HEK293T (cell line): ENCODE measurements around the gene AURKB.
A peak's percentile ranks its signal among the peaks of the same experiment; 100 is the strongest.

Experiments
- CTCF ChIA-PET: fragments of 350-600 bp; formaldehyde crosslinking; extraction: SDS; loops from one replicate; lab custom pipeline; 2021; ENCODE audit warnings: antibody characterized with exemption, inconsistent platforms; lab: Yijun Ruan, JAX
- POLR2A ChIA-PET: fragments of 350-600 bp; formaldehyde crosslinking; extraction: SDS; loops from one replicate; lab custom pipeline; 2020; ENCODE audit warnings: antibody characterized with exemption, inconsistent platforms; lab: Yijun Ruan, JAX
- DNase-seq: peaks from one replicate; pipeline ENCODE4 v3.0.0; 2012; ENCODE audit warnings: mixed read lengths; ENCODE audit errors: extremely low spot score
- ARNT ChIP-seq: fragments of 450-650 bp; IDR thresholded peaks from 2 replicates; pipeline ENCODE4 v1.6.1; 2017; ENCODE audit warnings: mild to moderate bottlenecking
- BHLHE40 ChIP-seq: fragments of 450-650 bp; IDR thresholded peaks from 2 replicates; pipeline ENCODE4 v1.6.1; 2016; ENCODE audit warnings: mild to moderate bottlenecking, moderate library complexity, borderline replicate concordance
- CTBP1 ChIP-seq: fragments of 450-650 bp; IDR thresholded peaks from 2 replicates; pipeline ENCODE4 v1.6.1; 2016; ENCODE audit warnings: borderline replicate concordance
- ELF4 ChIP-seq: fragments of 450-650 bp; IDR thresholded peaks from 2 replicates; pipeline ENCODE4 v1.6.1; 2017; ENCODE audit warnings: antibody characterized with exemption
- FOXA1 ChIP-seq: fragments of 450-650 bp; IDR thresholded peaks from 2 replicates; pipeline ENCODE4 v1.6.1; 2016; ENCODE audit warnings: mild to moderate bottlenecking
- FOXK2 ChIP-seq: fragments of 450-650 bp; IDR thresholded peaks from 2 replicates; pipeline ENCODE4 v1.6.1; 2016; ENCODE audit warnings: mild to moderate bottlenecking
- FOXM1 ChIP-seq: fragments of 450-650 bp; IDR thresholded peaks from 2 replicates; pipeline ENCODE4 v1.6.1; 2017; ENCODE audit warnings: mild to moderate bottlenecking, borderline replicate concordance
- HDGF ChIP-seq: fragments of 450-650 bp; IDR thresholded peaks from 2 replicates; pipeline ENCODE4 v1.6.1; 2017; ENCODE audit warnings: antibody characterized with exemption, borderline replicate concordance
- L3MBTL2 ChIP-seq: fragments of 450-650 bp; conservative IDR thresholded peaks from 2 replicates; pipeline ENCODE4 v1.6.1; 2016; ENCODE audit warnings: mild to moderate bottlenecking
- LEF1 ChIP-seq: fragments of 450-650 bp; IDR thresholded peaks from 2 replicates; pipeline ENCODE4 v1.6.1; 2017; ENCODE audit warnings: mild to moderate bottlenecking, borderline replicate concordance
- NFRKB ChIP-seq: fragments of 450-650 bp; IDR thresholded peaks from 2 replicates; pipeline ENCODE4 v1.6.1; 2016; ENCODE audit warnings: mild to moderate bottlenecking, moderate library complexity
- SP1 ChIP-seq: fragments of 450-650 bp; IDR thresholded peaks from 2 replicates; pipeline ENCODE4 v1.6.1; 2017
- SUZ12 ChIP-seq: fragments of 450-650 bp; IDR thresholded peaks from 2 replicates; pipeline ENCODE4 v1.6.1; 2016; ENCODE audit warnings: mild to moderate bottlenecking
- TARDBP ChIP-seq: fragments of 450-650 bp; IDR thresholded peaks from 2 replicates; pipeline ENCODE4 v1.6.1; 2016
- ZNF384 ChIP-seq: fragments of 450-650 bp; IDR thresholded peaks from 2 replicates; pipeline ENCODE4 v1.6.1; 2016
- TF ChIP-seq, protein P1 (sequence below): fragments of 450-650 bp; IDR thresholded peaks from 2 replicates; pipeline ENCODE4 v1.6.1; 2016

Gene AURKB

GRCh38 chr17:8226536-8227237, 16.3 kb upstream of the AURKB start:
- DNase-seq = peak; percentile 59
- peak; percentile 75 for TF ChIP-seq ZNF384
- no peak for TF ChIP-seq SUZ12
- no peak for TF ChIP-seq LEF1
- no peak for TF ChIP-seq HDGF
- peak; percentile 41 for TF ChIP-seq L3MBTL2
- no peak for TF ChIP-seq FOXA1
- TF ChIP-seq, protein P1, sequence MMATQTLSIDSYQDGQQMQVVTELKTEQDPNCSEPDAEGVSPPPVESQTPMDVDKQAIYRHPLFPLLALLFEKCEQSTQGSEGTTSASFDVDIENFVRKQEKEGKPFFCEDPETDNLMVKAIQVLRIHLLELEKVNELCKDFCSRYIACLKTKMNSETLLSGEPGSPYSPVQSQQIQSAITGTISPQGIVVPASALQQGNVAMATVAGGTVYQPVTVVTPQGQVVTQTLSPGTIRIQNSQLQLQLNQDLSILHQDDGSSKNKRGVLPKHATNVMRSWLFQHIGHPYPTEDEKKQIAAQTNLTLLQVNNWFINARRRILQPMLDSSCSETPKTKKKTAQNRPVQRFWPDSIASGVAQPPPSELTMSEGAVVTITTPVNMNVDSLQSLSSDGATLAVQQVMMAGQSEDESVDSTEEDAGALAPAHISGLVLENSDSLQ = peak; percentile 84
- TF ChIP-seq TARDBP = no peak
- no peak for TF ChIP-seq ARNT
- TF ChIP-seq ELF4 = peak; percentile 25; the same call in 1 of the 2 replicates
- TF ChIP-seq CTBP1 = no peak
- TF ChIP-seq FOXK2 = no peak
- peak; percentile 31; the same call in 1 of the 2 replicates for TF ChIP-seq NFRKB
- ChIA-PET POLR2A (interaction anchor here (0.8 to 9.9 kb wide), 8 partner anchors 9 to 70 kb away, joined by 3 to 135 read pairs (median 6); partner anchors contain the start of genes AURKB, BORCS6, CTC1 and PFAS), CTCF (interaction anchor here (1.2 kb wide), 1 partner anchor 107 kb away, joined by 3 read pairs; no protein-coding TSS in a partner anchor)

GRCh38 chr17:8225813-8226535, 15.6 kb upstream of the AURKB start:
- POLR2A ChIA-PET = interaction anchor here (1.0 to 9.9 kb wide), 7 partner anchors 10 to 69 kb away, joined by 4 to 135 read pairs (median 8); partner anchors contain the start of genes AURKB, BORCS6, CTC1 and PFAS
- TF ChIP-seq, protein P1 = no peak
- TF ChIP-seq L3MBTL2 (no peak), CTBP1 (no peak), FOXA1 (no peak), ARNT (no peak; the same call in none of the 2 replicates), TARDBP (no peak), ELF4 (no peak), BHLHE40 (no peak), LEF1 (no peak), NFRKB (no peak), ZNF384 (no peak)
- DNase-seq = peak; percentile 30
- CTCF ChIA-PET = no interaction called here

DNA sequence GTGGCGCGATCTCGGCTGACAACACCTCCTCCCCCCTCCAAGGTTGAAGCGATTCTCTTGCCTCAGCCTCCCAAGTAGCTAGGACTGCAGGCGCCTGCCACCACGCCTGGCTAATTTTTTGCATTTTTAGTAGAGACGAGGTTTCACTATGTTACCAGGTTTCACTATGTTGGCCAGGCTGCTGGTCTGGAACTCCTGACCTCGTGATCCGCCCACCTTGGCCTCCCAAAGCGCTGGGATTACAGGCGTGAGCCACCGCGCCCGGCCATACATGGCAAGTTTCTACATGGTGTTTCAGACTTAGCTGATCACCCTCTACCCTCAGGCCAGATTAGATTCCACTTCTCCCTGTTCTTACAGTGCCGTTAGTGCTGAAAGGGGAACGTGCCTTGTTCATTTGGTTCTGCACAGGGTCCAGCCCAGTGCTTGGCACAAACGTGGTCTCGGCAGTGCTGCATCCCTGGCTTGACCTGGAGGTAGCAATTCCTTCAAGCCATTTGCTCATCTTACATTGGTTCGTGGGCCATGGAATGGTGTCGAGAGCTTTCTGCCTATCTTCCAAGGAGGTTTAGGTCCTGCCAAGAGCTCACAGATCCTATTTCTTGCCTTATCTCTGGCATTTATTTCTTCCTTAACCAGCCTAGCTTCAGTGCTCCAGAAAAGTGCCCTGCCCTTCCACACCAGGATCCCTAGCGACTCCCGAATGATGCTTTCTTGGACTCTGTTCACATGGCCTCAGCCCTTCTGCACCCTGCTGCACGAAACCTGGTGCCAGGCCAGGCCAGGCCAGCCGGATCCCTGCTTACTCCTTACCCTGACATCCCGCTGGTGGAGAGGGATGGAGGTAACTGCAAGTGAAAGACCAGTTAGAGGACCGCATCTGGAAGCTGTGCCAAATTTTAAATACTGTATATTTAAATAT, 14.8 kb upstream of the AURKB start:
- ChIA-PET CTCF (interaction anchor here (0.6 kb wide), 1 partner anchor 348 kb away, joined by 4 read pairs; no protein-coding TSS in a partner anchor), POLR2A (interaction anchor here (1.0 to 9.9 kb wide), 7 partner anchors 14 to 159 kb away, joined by 3 to 135 read pairs (median 10); partner anchors contain the start of genes AURKB, BORCS6, CTC1 and PFAS)
- TF ChIP-seq BHLHE40 (no peak), LEF1 (no peak), TARDBP (no peak), HDGF (no peak), ELF4 (no peak), FOXA1 (no peak), FOXK2 (no peak), SUZ12 (no peak), SP1 (no peak), ARNT (no peak), CTBP1 (no peak), FOXM1 (no peak)
- TF ChIP-seq, protein P1 = no peak
- DNase-seq = no peak

GRCh38 chr17:8223356-8224126, 13.2 kb upstream of the AURKB start:
- ChIA-PET POLR2A (interaction anchor here (0.7 to 9.9 kb wide), 19 partner anchors 9 to 146 kb away, joined by 3 to 135 read pairs (median 7); partner anchors contain the start of genes ALOXE3, AURKB, BORCS6 and CTC1), CTCF (interaction anchor here (1.0 to 1.6 kb wide), 7 partner anchors 24 to 104 kb away, joined by 3 to 9 read pairs (median 4); partner anchors contain the start of genes BORCS6, CTC1 and SLC25A35)
- no peak for DNase-seq
- TF ChIP-seq L3MBTL2 (peak; percentile 95), ZNF384 (no peak), HDGF (no peak)
